ENCODE data around the gene SSB.
A peak's percentile ranks its signal among the peaks of the same experiment; 100 is the strongest.

SSB gene

GRCh38 chr2:169767243-169767888 is 31.3 kb upstream of the SSB start:
- TF ChIP-seq CTCF (IDR thresholded peaks at IDR 0.05; ENCODE audit: unreplicated experiment in 3 of 3), result peak; percentile 53 to 57 (median 57)
- Mint-ChIP-seq H3K27ac (no peak overlapping the region), H3K9me3 (peaks cover 7% of the 10 kb centered on the region), H3K36me3 (ENCODE audit: low read depth) (peaks cover 13% of the 10 kb centered on the region), H3K4me1 (no peaks in the 10 kb centered on the region), H3K4me3 (no peak overlapping the region), H3K27me3 (ENCODE audit: low read depth) (no peaks in the 10 kb centered on the region)

- Mint-ChIP-seq H3K27ac (no peak overlapping the region), H3K9me3 (no peaks in the 10 kb centered on the region), H3K27me3 (ENCODE audit: low read depth) (no peaks in the 10 kb centered on the region), H3K4me1 (no peaks in the 10 kb centered on the region), H3K4me3 (no peak overlapping the region), H3K36me3 (ENCODE audit: low read depth) (peaks cover 4% of the 10 kb centered on the region)
- TF ChIP-seq CTCF (IDR thresholded peaks at IDR 0.05; ENCODE audit: unreplicated experiment in 3 of 3), result no peak
Observed at GRCh38 chr2:169768262-169768995, 30.2 kb upstream of the SSB start.

GRCh38 chr2:169771021-169771420 is 27.6 kb upstream of the SSB start:
- Mint-ChIP-seq H3K27ac (no peak overlapping the region), H3K4me3 (no peak overlapping the region), H3K4me1 (peaks cover 5% of the 10 kb centered on the region), H3K36me3 (ENCODE audit: low read depth) (peaks cover 4% of the 10 kb centered on the region), H3K27me3 (ENCODE audit: low read depth) (no peaks in the 10 kb centered on the region), H3K9me3 (no peaks in the 10 kb centered on the region)
- no peak for TF ChIP-seq CTCF (IDR thresholded peaks at IDR 0.05; ENCODE audit: unreplicated experiment in 3 of 3)

- Mint-ChIP-seq H3K27ac (no peak overlapping the region), H3K4me1 (peaks cover 10% of the 10 kb centered on the region), H3K36me3 (ENCODE audit: low read depth) (peaks cover under 1% of the 10 kb centered on the region), H3K27me3 (ENCODE audit: low read depth) (no peaks in the 10 kb centered on the region), H3K9me3 (no peaks in the 10 kb centered on the region), H3K4me3 (no peak overlapping the region)
- TF ChIP-seq CTCF (IDR thresholded peaks at IDR 0.05; ENCODE audit: unreplicated experiment in 3 of 3), result no peak
Observed at GRCh38 chr2:169771612-169772011, 27.1 kb upstream of the SSB start.

GRCh38 chr2:169772651-169773050 is 26.0 kb upstream of the SSB start:
- Mint-ChIP-seq H3K27ac (no peak overlapping the region), H3K36me3 (ENCODE audit: low read depth) (no peaks in the 10 kb centered on the region), H3K4me3 (no peak overlapping the region), H3K27me3 (ENCODE audit: low read depth) (no peaks in the 10 kb centered on the region), H3K9me3 (no peaks in the 10 kb centered on the region), H3K4me1 (peaks cover 14% of the 10 kb centered on the region)
- no peak for TF ChIP-seq CTCF (IDR thresholded peaks at IDR 0.05; ENCODE audit: unreplicated experiment in 3 of 3)

- H3K27me3 Mint-ChIP-seq (ENCODE audit: low read depth), result no peaks in the 10 kb centered on the region
- H3K4me1 Mint-ChIP-seq, result peaks cover 14% of the 10 kb centered on the region
- TF ChIP-seq CTCF (IDR thresholded peaks at IDR 0.05; ENCODE audit: unreplicated experiment in 3 of 3), result no peak
- peak overlapping the region; percentile 75 to 93 (median 82) for H3K27ac Mint-ChIP-seq
- no peak overlapping the region for H3K4me3 Mint-ChIP-seq
- H3K9me3 Mint-ChIP-seq, result no peaks in the 10 kb centered on the region
- H3K36me3 Mint-ChIP-seq (ENCODE audit: low read depth), result peaks cover 7% of the 10 kb centered on the region
Observed at GRCh38 chr2:169775354-169775753, 23.3 kb upstream of the SSB start.

All from nephron (organoid).